HG03457 (cell line): ENCODE data around the gene PCYT2.
"Not testable (repeated sequence)": the region's sequence is repeated elsewhere in the genome, so short reads cannot be mapped to it uniquely, and the experiment has no call there.

Experiments
- ATAC-seq: cut with Tn5 transposase; IDR thresholded peaks from one replicate; pipeline ENCODE4 v1.9.1; 2021; ENCODE audit warnings: moderate number of reproducible peaks; ENCODE audit not compliant: unreplicated experiment

Gene PCYT2

DNA sequence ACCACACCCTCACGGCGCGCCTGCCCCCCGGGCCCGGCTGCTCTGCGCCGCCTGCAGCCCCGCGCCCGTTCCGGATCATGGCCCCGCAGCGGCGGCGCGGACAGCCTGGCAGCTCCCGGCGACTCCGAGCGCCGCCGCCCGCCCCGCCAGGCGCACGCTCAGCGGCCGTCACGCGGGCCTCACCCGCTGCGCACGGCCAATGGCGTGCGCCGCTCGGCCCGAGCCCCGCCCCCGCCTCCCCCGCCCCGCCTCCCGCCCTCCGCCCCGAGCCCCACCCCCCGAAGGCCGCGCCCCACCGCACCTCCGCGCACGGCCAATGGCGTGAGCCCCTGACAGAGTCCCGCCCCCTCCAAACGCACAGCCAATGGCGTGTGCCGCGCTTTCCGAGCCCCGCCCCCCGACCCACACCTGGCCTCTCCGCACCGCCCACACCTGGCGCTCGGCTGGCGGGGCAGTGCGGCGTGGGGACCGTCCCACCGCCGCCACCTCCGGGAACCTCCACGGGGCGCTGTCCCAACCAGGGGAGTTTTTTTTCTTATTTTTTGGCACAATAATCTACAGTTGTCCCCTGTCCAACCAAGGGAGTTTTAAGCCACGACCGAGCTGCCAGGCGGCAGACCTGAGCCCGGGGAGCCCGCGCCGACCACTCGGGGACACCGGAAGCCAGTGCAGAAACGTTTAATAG lies at the start of gene PCYT2:
PCYT2 (minus strand) TSS at position 123 of the 685 bp plus-strand sequence; CDS start at position 79, 44 bp downstream.
- ATAC-seq: peak; percentile 40

DNA sequence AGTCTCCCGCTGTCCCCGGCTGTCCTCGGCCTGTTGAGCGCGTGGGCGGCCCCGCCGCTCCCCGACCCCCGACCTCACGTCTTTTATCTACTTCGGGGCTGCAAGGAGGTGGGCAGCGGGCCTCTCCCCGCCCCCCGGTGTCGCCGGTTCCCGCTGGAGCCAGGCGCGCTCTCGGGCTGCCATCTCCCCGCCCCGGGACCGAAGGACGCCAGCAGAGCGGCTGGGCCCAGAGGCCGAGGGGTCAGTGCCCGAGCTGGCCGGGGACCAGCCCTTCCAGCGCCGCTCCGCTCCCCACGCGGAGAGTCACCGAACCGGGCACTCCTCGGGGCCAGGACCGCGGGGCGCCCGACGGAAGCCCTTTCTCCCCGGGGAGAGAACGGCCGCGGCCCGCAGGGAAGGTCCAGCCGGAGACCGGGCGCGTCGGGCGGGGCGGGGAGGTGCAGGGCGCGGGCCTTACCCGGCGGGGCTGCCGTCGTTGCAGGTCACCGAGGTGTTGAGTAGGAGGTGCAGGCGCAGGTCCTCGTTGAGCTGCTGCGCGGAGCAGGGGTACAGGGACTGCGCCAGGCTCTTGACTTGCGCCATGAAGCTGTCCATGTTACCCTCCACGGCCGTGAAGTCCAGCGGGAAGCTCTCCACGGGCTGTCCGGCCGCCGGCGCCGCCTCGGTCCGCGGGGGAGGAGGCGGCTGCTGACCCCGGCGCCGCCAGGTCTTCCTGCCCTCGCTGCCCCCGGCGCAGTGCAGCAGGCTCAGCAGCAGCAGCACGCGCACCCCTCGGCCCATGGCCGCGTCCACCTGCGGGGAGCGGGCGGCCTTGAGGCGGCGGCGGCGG lies 49.1 kb upstream of the PCYT2 start:
- ATAC-seq: no peak

DNA sequence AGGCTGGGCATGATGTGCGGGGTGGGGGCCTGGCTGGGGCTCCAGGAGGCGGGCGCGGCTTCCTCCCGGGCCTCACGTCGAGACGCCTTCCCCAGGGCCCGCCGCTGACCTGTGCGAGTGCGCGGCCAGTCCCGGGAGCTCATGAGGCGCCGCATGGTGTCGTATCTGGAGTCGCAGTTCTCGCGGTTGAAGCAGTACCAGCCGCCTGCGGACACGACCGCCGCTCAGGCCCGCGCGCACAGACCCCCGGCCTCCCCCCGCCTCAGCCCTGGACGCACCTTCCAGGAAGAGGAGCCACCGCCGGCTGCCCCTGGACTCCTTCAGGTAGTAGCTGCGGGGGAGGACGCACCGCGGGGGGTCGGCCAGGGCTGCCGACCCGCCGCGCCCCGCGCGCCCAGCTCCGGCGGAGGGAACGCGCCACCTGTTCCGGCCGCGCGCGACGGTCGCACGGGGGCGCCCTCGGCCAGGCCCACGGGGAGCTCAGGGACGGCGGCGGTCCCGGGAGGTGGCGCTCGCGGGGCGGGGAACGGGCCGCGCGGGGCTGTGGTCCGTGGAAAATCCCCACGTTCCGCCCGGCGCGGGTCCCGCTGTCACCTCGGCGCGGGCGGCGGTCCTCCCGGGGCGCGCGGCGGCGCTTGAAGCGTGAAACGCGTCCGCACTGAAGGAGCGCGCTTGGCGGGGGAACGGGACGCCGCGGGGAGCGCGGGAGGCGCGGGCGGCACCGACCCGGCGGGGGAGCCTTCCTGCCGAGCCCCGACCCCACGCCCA lies 48.3 kb upstream of the PCYT2 start:
- ATAC-seq: no peak

DNA sequence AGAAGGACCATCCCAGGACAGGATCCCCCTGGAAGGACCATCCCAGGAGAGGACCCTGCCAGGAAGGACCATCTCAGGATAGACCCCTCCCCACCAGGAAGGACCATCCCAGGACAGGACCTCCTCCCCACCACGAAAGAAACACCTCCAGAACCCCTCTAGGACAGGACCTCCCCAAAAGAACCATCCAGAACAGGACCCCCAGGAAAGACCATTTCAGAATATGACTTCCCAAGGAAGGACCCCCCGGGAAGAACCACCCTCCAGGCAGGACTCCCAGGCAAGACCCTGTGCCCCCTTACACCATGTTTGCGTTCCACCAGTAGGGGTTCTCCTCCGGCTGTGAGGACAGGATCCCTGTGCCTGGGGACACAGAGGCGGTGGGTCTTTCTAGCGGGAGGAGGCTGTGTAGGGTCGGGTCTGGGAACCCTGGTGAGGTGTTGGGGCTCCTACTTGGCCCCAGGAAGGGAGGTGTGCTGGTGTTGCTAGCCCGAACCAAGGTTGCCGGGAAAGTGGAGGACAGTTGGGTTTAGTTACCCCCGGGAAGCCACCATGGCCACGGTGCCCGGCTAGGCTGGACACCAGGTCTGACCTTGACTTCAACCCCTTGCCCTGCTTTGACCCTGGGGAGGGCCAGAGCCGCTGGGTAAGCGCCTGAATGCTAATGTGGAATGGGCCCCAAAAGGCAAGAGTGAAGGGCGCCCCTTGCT lies 47.6 kb upstream of the PCYT2 start:
- ATAC-seq: no peak

DNA sequence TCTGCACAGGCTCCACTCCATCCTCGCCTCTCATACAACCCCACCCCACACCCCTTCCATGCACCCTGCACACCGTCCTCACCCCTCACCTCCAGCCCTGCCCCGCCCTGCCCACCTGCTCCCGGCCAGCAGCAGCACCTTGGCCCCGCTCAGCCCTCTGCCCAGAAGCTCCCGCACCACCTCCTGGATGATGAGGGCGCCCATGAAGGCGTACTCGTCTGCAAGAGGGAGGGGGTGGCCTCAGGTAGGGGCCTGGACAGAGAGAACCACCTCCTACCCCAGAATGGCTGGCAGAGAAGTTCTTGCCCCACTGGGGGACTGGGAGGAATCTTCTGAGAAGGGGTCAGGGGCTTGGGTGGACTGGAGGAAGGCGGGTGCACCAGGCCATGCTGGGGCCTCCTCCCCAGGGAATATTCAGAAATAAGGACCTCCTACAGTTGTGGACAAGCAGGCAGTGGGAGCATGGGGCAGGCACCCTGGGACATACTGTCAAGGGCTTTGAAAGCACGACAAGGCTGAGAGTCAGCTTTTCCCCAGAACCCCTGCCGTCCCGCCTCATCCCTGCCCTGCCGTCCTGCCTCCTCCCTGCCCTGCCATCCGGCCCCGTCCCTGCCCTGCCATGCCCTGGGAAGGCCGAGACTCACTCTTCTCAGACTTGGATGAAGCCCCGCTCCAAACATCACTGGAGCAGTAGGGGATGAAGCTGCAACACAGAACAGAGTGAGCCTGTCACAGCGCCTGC lies 46.7 kb upstream of the PCYT2 start:
- ATAC-seq: no peak

DNA sequence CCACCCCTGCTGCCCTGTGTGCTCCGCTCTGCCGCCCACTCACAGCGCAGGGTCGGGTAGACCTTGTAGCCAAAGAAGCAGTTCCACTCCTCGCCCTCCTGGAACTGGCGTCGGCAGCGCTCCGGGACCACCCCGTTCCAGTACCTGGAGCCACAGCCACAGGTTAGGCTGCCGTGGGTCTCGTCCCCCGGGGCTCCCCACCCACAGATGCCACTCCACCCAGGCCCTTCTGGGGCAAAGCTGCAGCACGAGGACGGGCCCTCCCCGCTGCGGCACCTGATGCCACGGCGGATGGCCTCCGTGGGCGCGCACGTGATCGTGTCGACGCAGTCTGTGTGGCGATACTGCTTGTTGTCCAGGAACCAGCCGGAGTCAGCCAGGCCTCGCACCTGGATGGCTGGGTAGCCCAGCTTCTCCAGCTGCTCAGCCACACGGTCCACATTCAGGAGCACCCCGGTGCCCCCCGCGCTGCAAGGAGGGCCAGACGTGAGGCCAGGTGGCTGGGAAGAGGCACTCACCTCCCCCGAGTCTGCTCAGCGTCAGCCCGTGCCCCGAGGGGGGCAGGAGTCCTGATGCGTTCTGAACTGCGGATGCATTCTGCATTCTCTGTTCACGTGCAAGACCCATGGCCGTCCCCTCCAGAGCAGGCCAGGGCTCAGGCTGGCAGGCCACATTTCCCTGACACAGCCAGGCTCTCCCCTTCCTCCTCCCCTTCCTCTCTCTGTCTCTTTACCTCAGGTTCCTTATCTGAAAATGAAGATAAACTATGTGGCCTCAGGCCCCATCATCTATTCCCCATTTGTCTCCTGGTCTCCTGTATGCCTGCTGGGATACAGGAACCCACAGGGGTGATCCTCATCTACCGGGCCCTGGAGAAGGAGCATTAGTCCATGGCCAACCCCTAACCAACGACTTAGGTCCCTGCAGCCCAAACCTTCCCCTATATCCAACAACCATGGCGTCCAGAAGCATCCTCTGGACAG lies 45.7 kb upstream of the PCYT2 start:
- ATAC-seq: no peak

DNA sequence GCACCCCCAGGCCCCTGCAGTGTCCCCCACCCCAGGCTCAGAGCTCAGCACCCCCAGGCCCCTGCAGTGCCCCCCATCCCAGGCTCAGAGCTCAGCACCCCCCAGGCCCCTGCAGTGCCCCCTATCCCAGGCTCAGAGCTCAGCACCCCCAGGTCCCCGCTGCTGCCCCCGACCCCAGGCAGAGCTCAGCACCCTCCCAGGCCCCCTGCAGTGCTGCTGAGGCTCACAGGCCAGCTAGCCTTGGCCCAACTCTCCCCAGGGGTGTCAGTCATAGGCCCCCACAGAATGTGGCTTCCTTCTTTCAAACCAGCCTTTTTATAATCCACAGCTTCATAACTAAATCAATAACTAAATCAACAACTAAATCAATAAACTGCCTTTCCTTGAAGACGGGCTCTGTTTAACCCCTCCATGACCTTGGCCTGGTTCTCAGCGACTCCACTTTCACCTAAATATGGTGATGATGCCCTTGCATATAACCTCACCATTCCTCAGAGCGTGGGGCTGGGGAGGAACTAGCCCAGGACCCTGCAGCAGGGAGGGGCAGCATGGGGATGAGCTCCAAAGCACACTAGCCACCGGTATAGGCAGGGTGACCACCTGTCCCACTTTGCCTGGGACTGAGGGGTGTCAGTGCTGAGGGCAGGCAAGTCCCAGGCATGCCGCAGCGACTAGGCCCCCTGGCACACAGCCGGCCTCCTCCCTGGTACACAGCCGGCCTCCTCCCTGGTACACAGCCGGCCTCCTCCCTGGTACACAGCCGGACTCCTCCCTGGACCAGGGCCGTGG lies 44.8 kb upstream of the PCYT2 start:
- no peak for ATAC-seq

DNA sequence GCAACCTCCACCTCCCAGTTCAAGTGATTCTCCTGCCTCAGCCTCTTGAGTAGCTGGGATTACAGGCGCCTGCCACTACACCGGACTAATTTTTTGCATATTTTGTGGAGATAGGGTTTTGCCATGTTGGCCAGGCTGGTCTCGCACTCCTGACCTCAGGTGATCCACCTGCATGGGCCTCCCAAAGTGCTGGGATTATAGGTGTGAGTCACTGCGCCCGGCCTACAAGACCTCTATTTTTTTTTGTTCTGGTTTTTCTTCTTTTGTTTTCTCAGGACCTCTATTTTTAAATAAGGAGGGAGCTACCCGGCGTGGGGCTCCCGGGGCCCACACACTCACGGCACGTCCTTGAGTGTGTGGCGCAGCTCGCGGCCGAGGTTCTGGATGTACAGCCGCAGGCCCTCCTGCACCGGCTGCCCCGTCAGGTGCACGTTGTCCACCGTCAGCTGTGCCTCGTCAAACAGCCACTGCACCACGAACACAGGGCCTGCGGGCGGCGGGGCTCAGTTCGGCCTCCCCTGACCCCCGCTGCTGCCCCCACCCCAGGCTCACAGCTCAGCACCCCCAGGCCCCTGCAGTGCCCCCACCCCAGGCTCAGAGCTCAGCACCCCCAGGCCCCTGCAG lies 44.0 kb upstream of the PCYT2 start:
- ATAC-seq: no peak

DNA sequence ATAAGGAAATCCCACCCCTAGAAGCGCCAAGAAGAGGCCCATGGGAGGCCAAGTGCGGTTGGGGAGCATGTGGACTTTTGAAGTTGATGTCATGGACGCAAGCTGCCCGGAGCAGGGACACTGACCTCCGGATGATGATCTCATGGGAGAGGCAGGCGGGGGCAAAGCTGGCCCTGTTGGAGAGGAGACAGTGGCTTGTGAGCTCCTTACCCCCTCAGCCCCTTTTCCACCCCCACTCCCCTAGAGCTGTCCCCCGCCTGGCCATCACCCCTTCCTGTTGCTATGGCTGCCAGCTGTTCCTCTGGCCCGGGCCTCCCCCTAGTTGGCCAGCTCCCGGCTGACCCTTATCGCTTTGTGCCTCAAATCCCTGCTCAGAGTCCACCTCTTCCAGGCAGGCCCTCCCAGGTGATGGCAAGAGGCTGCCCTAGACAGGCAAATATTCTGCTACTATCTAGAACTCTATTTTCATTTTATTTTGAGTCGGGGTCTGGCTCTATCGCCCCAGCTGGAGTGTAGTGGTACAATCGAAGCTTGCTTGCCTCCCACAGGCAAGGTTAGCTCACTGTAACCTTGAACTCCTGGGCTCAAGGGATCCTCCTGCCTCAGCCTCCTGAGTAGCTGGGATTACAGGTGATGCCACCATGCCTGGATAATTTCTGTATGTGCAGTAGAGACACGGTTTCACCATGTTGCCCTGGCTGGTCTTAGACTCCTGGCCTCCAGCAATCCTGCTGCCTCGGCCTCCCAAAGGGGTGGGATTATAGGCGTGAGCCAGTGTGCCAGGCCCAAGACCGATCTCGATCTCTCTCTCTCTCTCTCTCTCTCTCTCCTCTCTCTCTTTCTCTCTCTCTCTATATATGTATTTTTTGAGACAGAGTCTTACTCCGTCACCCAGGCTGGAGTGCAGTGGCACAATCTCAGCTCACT lies 43.2 kb upstream of the PCYT2 start:
- no peak for ATAC-seq

DNA sequence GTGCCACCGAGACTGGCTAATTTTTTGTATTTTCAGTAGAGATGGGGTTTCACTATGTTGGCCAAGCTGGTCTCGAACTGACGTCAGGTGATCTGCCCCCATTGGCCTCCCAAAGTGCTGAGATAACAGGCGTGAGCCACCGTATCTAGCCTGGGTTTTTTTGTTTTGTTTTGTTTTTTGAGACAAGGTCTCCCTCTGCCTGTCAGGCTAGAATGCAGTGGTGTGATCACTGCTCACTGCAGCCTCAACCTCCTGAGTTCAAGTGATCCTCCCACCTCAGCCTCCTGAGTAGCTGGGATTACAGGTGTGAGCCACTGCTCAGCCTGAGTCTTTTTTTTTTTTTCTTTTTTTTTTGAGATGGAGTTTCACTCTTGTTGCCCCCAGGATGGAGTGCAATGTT lies 42.2 kb upstream of the PCYT2 start:
- not testable (repeated sequence) for ATAC-seq

DNA sequence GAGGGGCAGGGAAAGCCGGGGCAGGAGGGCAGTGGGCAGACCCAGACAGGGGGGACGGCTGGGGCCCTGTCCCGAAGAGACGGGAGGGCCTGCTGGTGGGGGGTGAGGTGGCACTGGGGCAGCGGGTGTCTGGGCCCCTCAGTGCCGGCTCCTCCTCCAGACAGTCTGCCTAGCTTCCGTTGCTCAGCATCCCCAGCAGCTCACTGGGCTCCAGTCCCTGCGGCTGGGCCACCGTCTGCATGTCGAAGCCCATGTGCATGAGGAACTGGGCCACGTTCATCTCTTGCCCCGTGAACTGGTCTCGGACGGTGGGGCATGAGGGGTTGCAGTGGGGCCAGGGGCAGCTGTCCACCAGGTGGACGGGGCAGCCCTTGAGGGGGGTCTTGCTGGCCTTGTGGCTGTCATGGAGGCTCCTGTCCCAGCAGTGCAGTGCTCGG lies 41.6 kb upstream of the PCYT2 start:
- no peak for ATAC-seq

DNA sequence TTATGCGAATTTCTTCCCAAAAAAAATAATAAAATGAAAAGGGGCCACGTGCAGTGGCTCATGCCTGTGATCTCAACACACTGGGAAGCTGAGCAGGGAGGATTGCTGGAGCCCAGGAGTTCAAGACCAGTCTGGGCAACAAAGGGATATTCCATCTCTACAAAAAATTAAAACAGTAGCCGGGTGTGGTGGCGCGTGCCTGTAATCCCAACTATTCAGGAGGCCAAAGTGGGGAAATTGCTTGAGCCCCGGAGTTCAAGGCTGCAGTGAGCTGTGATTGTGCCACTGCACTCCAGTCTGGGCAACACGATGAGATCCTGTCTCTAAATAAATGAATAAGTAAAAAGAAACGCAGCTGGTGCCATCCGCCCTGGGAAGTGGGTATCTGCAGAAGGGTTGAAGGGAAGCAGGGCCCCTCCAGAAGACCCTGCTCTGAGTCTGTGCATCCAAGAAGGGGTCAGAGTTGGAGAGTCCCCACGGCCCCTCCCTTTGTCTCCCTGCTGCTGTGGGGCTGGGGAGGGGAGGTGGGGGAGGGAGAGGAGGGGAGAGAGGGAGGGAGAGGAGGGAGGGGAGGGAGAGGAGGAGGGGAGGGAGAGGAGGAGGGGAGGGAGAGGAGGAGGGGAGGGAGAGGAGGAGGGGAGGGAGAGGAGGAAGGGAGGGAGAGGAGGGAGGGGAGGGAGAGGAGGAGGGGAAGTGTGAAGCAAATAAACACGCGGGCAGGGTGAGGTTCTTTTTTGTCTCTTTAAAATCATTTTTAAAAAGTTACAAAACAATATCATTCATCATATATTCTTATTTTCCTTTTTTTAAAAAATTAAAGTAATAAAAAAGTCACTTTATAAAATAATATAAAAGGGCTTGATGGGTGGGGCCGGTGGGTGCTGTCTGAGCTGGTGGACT lies 40.8 kb upstream of the PCYT2 start:
- no peak for ATAC-seq

DNA sequence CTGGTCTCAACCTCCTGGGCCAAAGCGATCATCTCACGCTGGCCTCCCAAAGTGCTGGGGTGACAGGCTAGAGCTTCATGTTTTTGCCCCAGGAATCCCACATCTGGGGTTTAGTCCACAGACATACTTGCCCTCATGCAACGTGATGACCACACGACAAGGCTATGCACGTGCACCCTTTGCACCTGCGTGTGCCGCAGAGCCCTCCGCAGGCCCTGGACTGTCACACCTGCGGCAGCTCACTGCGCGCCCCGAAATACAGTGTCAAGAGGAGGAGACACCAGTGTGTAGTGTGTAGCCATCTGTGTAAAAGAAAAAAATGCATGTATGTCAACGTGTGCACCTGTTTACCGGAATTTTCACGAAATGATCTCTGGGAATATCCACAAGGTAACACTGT lies 39.3 kb upstream of the PCYT2 start:
- ATAC-seq: no peak

DNA sequence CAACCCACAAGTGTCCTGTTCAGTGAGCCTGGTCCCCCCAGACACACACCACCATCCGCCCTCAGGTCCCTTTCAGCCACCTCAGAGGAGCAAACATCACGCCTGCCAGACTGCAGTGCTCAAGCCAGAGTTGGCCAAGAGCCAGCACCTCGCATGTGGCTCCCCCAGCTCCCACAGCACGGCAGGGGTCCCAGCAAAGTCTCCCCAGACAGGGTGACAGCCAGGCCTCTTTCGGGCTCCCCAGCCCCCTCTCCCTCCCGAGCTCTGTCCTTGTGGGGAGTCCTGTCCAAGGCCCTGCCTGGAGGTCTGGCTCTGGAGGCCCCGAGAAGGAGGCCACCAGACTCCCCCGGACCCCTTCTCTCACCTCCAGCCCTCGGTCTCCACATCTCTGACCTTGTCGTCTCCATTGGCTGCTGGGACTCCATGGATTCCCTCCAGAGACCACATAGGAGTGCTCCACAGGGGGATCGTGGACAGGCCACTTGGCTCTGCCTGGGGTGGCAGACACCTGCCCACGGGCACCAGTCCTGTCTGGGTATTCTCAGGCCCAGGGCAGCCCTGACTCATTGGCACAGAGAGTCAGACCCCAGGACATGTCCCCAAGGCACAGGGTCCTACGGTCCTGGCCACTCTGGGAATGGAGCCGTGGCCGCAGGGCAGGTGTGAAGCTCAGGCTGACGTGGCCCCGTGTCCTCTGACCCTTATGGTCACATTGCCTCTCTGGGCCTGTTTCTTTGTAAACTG lies 37.6 kb upstream of the PCYT2 start:
- ATAC-seq: no peak

DNA sequence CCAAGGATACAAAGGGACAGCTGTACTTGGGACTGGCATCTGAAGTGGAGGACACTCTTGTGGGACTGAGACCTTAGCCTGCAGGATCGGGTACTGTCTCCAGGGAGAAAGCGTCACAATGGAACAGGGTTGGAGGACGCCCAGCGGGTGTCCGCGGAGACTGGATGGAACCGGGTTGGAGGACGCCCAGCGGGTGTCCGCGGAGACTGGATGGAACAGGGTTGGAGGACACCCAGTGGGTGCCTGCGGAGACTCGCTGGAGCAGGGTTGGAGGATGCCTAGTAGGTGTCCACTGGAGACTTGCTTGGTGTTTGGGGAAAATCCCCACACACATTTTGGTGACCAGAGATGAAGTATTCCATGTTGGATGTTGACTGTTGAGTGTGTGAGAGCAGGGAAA lies 36.0 kb upstream of the PCYT2 start, which contains the start of gene MYADML2:
MYADML2 (minus strand) TSS at position 45 of the 400 bp plus-strand sequence. CDS start 5,492 bp downstream, outside the sequence.
- ATAC-seq: no peak
